ENCODE results near the gene ILF2.
"Not testable (repeated sequence)": the region's sequence is repeated elsewhere in the genome, so short reads cannot be mapped to it uniquely, and the experiment has no call there.

ILF2 gene

DNA sequence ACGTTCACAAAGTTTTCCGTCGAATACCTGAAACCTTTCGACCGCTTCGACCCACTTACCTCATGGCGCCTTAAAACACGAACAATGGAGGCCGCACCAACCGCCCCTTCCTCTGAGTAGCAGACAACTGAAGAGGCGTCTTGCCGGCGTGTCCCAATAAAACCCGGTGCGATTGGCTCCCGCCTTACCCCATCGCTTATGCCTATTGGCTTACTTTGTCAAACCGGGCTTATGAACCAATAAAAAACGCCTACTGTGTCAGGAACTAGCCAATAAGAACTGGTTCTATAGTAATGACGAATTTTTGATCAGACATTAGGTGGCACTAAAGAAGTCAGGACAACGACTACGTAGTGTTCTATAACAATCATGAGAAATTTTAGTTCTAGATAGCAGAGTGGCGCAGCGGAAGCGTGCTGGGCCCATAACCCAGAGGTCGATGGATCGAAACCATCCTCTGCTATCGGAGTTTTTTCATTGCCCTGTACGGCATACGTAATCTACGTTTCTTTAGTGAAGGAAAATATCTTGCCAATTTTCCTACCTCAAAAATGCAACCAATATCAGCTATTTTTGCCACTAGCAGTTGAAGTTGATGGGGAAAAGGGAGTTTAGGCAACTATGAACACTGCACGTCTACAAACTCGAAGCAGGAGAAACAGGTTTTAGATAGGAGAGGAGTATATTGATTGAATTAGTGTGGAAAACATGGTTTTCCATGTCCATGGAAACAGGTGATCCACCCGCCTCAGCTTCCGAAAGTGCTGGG, at the start of gene ILF2:
ILF2 (minus strand) TSS at position 135 of the 769 bp plus-strand sequence; CDS start at position 64, 71 bp downstream.
- Histone ChIP-seq H3K9ac (ENCODE audit: low read depth in 1 of 2, low read length in 2 of 2) (peak within 1 kb of the TSS; percentile 79 to 83), H3K4me3 (ENCODE audit: low read length in 2 of 2) (peak within 1 kb of the TSS; percentile 74 to 96), H3K27ac (ENCODE audit: low read depth in 2 of 2, low read length in 2 of 2) (peak within 1 kb of the TSS; percentile 82 to 88), H3K9me3 (ENCODE audit: control insufficient read depth in 2 of 2, low read length in 2 of 2) (no peaks in the 10 kb centered on the region), H3K36me3 (ENCODE audit: control insufficient read depth in 2 of 2, insufficient read depth in 2 of 2, low read length in 2 of 2) (peaks cover 27 to 29% of the 10 kb centered on the region in 2 donors), H3K27me3 (ENCODE audit: control insufficient read depth in 2 of 2, insufficient read depth in 2 of 2, low read length in 2 of 2) (no peaks in the 10 kb centered on the region), H3K4me1 (ENCODE audit: control insufficient read depth in 2 of 2, insufficient read depth in 2 of 2, low read length in 2 of 2) (peaks cover 9% of the 10 kb centered on the region in 2 donors)

- no peaks in the 10 kb centered on the region for H3K36me3 ChIP-seq (ENCODE audit: control insufficient read depth in 2 of 2, insufficient read depth in 2 of 2, low read length in 2 of 2)
- H3K9ac ChIP-seq (ENCODE audit: low read depth in 1 of 2, low read length in 2 of 2), result no peak overlapping the region
- no peaks in the 10 kb centered on the region for H3K4me1 ChIP-seq (ENCODE audit: control insufficient read depth in 2 of 2, insufficient read depth in 2 of 2, low read length in 2 of 2)
- no peaks in the 10 kb centered on the region for H3K9me3 ChIP-seq (ENCODE audit: control insufficient read depth in 2 of 2, low read length in 2 of 2)
- H3K27ac ChIP-seq (ENCODE audit: low read depth in 2 of 2, low read length in 2 of 2), result no peak overlapping the region
- H3K4me3 ChIP-seq (ENCODE audit: low read length in 2 of 2), result no peak overlapping the region
- no peaks in the 10 kb centered on the region for H3K27me3 ChIP-seq (ENCODE audit: control insufficient read depth in 2 of 2, insufficient read depth in 2 of 2, low read length in 2 of 2)
These were observed 46.5 kb upstream of the ILF2 start for GRCh38 chr1:153717330-153717729.

- not testable (repeated sequence) for H3K4me1 ChIP-seq (ENCODE audit: control insufficient read depth in 2 of 2, insufficient read depth in 2 of 2, low read length in 2 of 2); H3K4me3 ChIP-seq (ENCODE audit: low read length in 2 of 2); H3K27me3 ChIP-seq (ENCODE audit: control insufficient read depth in 2 of 2, insufficient read depth in 2 of 2, low read length in 2 of 2); H3K9ac ChIP-seq (ENCODE audit: low read depth in 1 of 2, low read length in 2 of 2); H3K36me3 ChIP-seq (ENCODE audit: control insufficient read depth in 2 of 2, insufficient read depth in 2 of 2, low read length in 2 of 2); H3K27ac ChIP-seq (ENCODE audit: low read depth in 2 of 2, low read length in 2 of 2); H3K9me3 ChIP-seq (ENCODE audit: control insufficient read depth in 2 of 2, low read length in 2 of 2)
These were observed 45.4 kb upstream of the ILF2 start for GRCh38 chr1:153716211-153716610.

DNA sequence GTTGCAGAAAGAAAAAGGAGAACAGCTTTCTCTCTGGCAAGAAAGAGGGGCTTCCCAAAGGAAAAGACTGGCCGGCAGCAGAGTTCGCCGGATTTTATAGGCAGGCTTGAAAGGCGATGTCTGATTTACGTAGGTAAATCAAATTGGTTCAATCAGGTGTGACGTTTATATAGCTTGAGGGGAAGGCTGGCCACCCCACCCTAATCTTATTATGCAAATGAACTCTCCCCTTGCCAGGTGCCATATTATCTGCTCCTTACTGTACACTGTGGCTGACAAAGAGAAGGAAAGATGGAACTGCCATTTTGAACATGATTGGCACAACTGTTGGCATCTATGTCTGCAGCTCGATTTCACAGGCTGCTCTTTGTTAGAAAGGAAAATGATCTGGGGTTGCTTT, 40.2 kb upstream of the ILF2 start:
- Histone ChIP-seq H3K4me3 (ENCODE audit: low read length in 2 of 2) (no peak overlapping the region), H3K4me1 (ENCODE audit: control insufficient read depth in 2 of 2, insufficient read depth in 2 of 2, low read length in 2 of 2) (no peaks in the 10 kb centered on the region), H3K36me3 (ENCODE audit: control insufficient read depth in 2 of 2, insufficient read depth in 2 of 2, low read length in 2 of 2) (no peaks in the 10 kb centered on the region), H3K27ac (ENCODE audit: low read depth in 2 of 2, low read length in 2 of 2) (no peak overlapping the region), H3K27me3 (ENCODE audit: control insufficient read depth in 2 of 2, insufficient read depth in 2 of 2, low read length in 2 of 2) (no peaks in the 10 kb centered on the region), H3K9me3 (ENCODE audit: control insufficient read depth in 2 of 2, low read length in 2 of 2) (no peaks in the 10 kb centered on the region), H3K9ac (ENCODE audit: low read depth in 1 of 2, low read length in 2 of 2) (no peak overlapping the region)

DNA sequence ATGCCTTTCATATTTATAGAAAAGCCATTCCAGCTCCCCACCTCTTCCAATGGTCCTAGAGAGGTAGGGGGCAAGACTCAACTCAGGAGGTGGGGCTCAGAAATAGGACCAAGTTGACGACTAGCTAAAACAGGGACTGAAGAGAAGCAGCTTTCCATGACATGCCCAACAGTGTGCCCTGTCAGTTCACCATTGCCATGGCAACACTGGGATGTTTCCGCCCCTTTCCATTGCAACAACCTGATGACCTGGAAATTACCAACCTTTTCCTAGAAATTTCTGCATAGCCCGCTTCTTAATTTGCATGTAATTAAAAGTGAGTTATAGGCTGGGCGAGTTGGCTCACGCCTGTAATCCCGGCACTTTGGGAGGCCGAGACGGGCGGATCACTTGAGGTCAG, 34.7 kb upstream of the ILF2 start:
- Histone ChIP-seq H3K4me1 (ENCODE audit: control insufficient read depth in 2 of 2, insufficient read depth in 2 of 2, low read length in 2 of 2) (no peaks in the 10 kb centered on the region), H3K9ac (ENCODE audit: low read depth in 1 of 2, low read length in 2 of 2) (no peak overlapping the region), H3K27me3 (ENCODE audit: control insufficient read depth in 2 of 2, insufficient read depth in 2 of 2, low read length in 2 of 2) (no peaks in the 10 kb centered on the region), H3K9me3 (ENCODE audit: control insufficient read depth in 2 of 2, low read length in 2 of 2) (no peaks in the 10 kb centered on the region), H3K36me3 (ENCODE audit: control insufficient read depth in 2 of 2, insufficient read depth in 2 of 2, low read length in 2 of 2) (no peaks in the 10 kb centered on the region), H3K27ac (ENCODE audit: low read depth in 2 of 2, low read length in 2 of 2) (no peak overlapping the region), H3K4me3 (ENCODE audit: low read length in 2 of 2) (no peak overlapping the region)

DNA sequence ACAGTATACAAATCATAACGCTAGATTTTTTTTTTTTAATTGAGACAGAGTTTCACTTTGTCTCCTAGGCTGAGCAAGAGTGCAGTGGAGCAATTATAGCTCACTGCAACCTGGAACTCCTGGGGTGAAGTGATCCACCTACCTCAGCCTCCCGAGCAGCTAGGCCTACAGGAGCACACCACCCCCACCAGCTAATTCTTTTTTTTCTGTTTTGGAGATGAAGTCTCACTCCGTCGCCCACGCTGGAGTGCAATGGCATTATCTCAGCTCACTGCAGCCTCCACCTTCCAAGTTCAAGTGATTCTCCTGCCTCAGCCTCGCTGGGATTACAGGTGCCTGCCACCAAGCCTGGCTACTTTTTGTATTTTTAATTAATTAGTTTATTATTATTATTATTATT, 29.0 kb upstream of the ILF2 start:
- Histone ChIP-seq H3K4me1 (ENCODE audit: control insufficient read depth in 2 of 2, insufficient read depth in 2 of 2, low read length in 2 of 2) (no peaks in the 10 kb centered on the region), H3K9me3 (ENCODE audit: control insufficient read depth in 2 of 2, low read length in 2 of 2) (no peaks in the 10 kb centered on the region), H3K27me3 (ENCODE audit: control insufficient read depth in 2 of 2, insufficient read depth in 2 of 2, low read length in 2 of 2) (no peaks in the 10 kb centered on the region), H3K4me3 (ENCODE audit: low read length in 2 of 2) (no peak overlapping the region), H3K9ac (ENCODE audit: low read depth in 1 of 2, low read length in 2 of 2) (no peak overlapping the region), H3K36me3 (ENCODE audit: control insufficient read depth in 2 of 2, insufficient read depth in 2 of 2, low read length in 2 of 2) (no peaks in the 10 kb centered on the region), H3K27ac (ENCODE audit: low read depth in 2 of 2, low read length in 2 of 2) (no peak overlapping the region)

GRCh38 chr1:153698923-153699714, 28.3 kb upstream of the ILF2 start:
- no peak overlapping the region for H3K27ac ChIP-seq (ENCODE audit: low read depth in 2 of 2, low read length in 2 of 2)
- no peaks in the 10 kb centered on the region for H3K4me1 ChIP-seq (ENCODE audit: control insufficient read depth in 2 of 2, insufficient read depth in 2 of 2, low read length in 2 of 2)
- H3K9me3 ChIP-seq (ENCODE audit: control insufficient read depth in 2 of 2, low read length in 2 of 2), result no peaks in the 10 kb centered on the region
- no peaks in the 10 kb centered on the region for H3K27me3 ChIP-seq (ENCODE audit: control insufficient read depth in 2 of 2, insufficient read depth in 2 of 2, low read length in 2 of 2)
- no peak overlapping the region for H3K4me3 ChIP-seq (ENCODE audit: low read length in 2 of 2)
- no peaks in the 10 kb centered on the region for H3K36me3 ChIP-seq (ENCODE audit: control insufficient read depth in 2 of 2, insufficient read depth in 2 of 2, low read length in 2 of 2)
- H3K9ac ChIP-seq (ENCODE audit: low read depth in 1 of 2, low read length in 2 of 2), result no peak overlapping the region

DNA sequence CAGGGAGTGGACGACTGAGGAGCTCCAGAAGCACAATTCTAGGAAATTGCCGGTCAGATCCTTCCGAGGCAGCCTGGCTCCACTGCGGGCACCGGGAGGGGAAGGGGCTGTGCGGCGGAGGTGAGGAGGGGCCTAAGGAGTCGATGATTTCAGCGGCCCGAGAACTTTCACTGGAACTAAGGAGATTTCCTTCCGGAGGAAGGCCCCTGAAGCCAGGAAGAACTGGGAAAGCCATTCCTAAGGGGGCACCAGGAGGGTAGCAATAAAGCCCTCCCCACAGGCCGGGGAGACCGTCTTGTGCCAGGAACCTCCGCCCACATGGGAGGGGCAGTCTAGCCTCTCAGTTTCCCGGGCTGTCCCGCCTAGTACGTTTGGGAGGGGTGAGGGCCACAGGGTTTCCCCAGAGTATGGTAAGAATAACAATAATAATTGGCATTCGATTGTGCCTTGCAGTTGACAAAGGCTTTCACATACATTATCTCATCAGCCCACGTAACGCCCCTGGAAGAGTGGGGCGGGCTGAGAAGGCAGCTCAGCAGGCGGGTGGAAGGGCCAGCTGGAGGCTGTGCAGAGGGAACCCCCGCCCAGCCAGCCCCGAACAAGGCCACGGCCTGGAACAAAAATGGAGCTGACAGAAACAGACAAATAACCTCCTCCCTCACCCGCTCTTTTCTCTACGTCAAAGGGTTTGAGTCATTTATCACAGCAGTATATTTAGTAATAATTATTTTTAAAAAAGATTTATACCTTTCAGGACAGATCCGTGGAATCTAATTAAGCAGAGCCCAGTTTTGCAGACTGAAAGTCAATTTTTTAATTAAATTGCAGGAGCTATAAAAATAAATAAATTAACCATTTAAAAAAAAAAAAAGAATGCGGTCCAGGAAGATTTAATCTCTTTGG, 27.5 kb upstream of the ILF2 start:
- Histone ChIP-seq H3K36me3 (ENCODE audit: control insufficient read depth in 2 of 2, insufficient read depth in 2 of 2, low read length in 2 of 2) (no peaks in the 10 kb centered on the region), H3K9ac (ENCODE audit: low read depth in 1 of 2, low read length in 2 of 2) (no peak overlapping the region), H3K27ac (ENCODE audit: low read depth in 2 of 2, low read length in 2 of 2) (peak overlapping the region; percentile 19 to 29), H3K4me3 (ENCODE audit: low read length in 2 of 2) (peak overlapping the region in 1 of 2 donors; percentile 26), H3K9me3 (ENCODE audit: control insufficient read depth in 2 of 2, low read length in 2 of 2) (no peaks in the 10 kb centered on the region), H3K4me1 (ENCODE audit: control insufficient read depth in 2 of 2, insufficient read depth in 2 of 2, low read length in 2 of 2) (no peaks in the 10 kb centered on the region), H3K27me3 (ENCODE audit: control insufficient read depth in 2 of 2, insufficient read depth in 2 of 2, low read length in 2 of 2) (no peaks in the 10 kb centered on the region)

GRCh38 chr1:153697191-153698019, 26.6 kb upstream of the ILF2 start:
- Histone ChIP-seq H3K9ac (ENCODE audit: low read depth in 1 of 2, low read length in 2 of 2) (no peak overlapping the region), H3K27me3 (ENCODE audit: control insufficient read depth in 2 of 2, insufficient read depth in 2 of 2, low read length in 2 of 2) (no peaks in the 10 kb centered on the region), H3K9me3 (ENCODE audit: control insufficient read depth in 2 of 2, low read length in 2 of 2) (no peaks in the 10 kb centered on the region), H3K4me1 (ENCODE audit: control insufficient read depth in 2 of 2, insufficient read depth in 2 of 2, low read length in 2 of 2) (no peaks in the 10 kb centered on the region), H3K27ac (ENCODE audit: low read depth in 2 of 2, low read length in 2 of 2) (peak overlapping the region; percentile 19 to 29), H3K36me3 (ENCODE audit: control insufficient read depth in 2 of 2, insufficient read depth in 2 of 2, low read length in 2 of 2) (no peaks in the 10 kb centered on the region), H3K4me3 (ENCODE audit: low read length in 2 of 2) (no peak overlapping the region)
